Bronchial epithelial cell (primary cell): Measurements from ENCODE around the gene JARID2. TPM values are rescaled to one million over a fixed set of nuclear protein-coding genes. Genes with fewer than 3 reads are reported as not detected.

Experiments
- DNase-seq: peaks from one replicate; pipeline ENCODE4 v3.0.0-alpha.2; 2010; ENCODE audit warnings: low read depth
- FAIRE-seq: peaks from 2 replicates; lab custom pipeline; 2011; peaks lifted over from hg19 to GRCh38; lab: Jason Lieb, UNC
- H3K27me3 ChIP-seq: 2 replicates; pipeline ENCODE4 v1.5.1; 2011; ENCODE audit warnings: low read length; ENCODE audit not compliant: control insufficient read depth, insufficient read depth
- H3K36me3 ChIP-seq: 2 replicates; pipeline ENCODE4 v1.5.1; 2011; ENCODE audit warnings: low read length; ENCODE audit not compliant: control insufficient read depth, insufficient read depth
- H3K4me3 ChIP-seq: 2 replicates; pipeline ENCODE4 v1.5.1; 2011; ENCODE audit warnings: mild to moderate bottlenecking, low read depth, low read length, control low read depth
- CTCF ChIP-seq: IDR thresholded peaks from 2 replicates; pipeline ENCODE4 v1.5.1; 2011; ENCODE audit warnings: mild to moderate bottlenecking, moderate library complexity, low read length, control low read depth, inconsistent platforms; ENCODE audit not compliant: insufficient read depth, severe bottlenecking
- total RNA-seq: library from RNA; depleted of rRNA; stranded (reverse); fragments of >200 nt; gene quantifications from 2 replicates; pipeline ENCODE4 v1.2.1, GENCODE V29; 2014

The JARID2 gene
- total RNA-seq, 1 donor from 2014 or later: 29.2 TPM

GRCh38 chr6:15490242-15491100 lies 244.6 kb downstream of the JARID2 start:
- TF ChIP-seq CTCF: no peak
- H3K36me3 ChIP-seq: peaks cover 21% of the 10 kb centered on the region
- FAIRE-seq (no peak), DNase-seq (no peak)
- H3K4me3 ChIP-seq: no peak overlapping the region
- no peaks in the 10 kb centered on the region for H3K27me3 ChIP-seq

DNA sequence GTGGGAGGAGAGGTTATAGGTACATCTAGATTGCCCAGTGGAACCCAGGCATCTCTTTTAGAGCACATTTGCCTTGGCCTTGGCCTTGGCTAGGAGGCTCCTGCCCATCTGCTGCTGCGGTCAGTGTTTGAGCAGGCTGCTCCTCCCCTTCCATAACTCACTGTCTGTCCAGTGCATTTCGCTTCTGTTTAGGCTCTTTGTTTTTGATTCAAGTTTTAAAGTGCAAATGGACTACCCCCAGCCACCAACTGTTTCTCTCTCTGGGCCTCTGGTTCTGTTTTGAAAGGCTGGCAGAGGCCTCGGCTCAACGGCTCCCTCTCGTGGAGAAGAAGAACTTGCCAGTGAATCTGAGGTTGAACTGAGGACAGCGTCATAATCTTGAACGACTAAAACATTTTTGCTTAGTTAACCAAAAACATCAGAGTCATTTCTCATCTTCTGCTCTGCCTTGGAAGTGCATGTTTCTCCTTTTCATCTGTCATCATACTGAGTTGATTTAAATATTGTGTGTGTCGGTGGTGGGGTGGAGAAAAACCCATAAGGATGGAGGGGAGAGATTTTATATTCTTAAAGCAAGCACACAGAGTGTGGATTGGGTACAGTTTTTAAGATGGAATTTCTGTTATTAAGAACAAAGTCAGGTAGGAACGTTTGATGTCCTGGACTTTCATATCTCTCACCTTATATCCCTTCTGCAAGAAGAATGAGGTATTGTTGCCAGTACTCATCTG lies 245.6 kb downstream of the JARID2 start:
- FAIRE-seq (no peak), DNase-seq (peak; percentile 47)
- Histone ChIP-seq H3K27me3 (no peaks in the 10 kb centered on the region), H3K36me3 (peaks cover 23% of the 10 kb centered on the region), H3K4me3 (no peak overlapping the region)
- TF ChIP-seq CTCF: peak; percentile 89

DNA sequence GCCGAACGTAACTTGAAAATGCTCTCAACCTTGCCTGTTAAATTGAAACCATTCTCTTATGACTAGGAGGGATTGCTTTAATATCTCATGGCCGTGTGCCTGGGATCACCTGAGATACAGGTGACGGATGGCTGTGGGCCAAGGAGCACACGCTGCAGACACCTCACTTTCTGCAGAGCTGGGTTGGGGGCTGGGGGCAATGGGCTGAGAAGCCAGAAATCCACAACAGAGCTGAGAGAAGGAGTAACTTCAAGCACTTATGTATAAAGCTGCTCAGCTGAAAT lies 246.1 kb downstream of the JARID2 start:
- H3K27me3 ChIP-seq: no peaks in the 10 kb centered on the region
- DNase-seq (no peak), FAIRE-seq (no peak)
- H3K36me3 ChIP-seq: peaks cover 27% of the 10 kb centered on the region
- no peak overlapping the region for H3K4me3 ChIP-seq
- no peak for TF ChIP-seq CTCF

- no peak for FAIRE-seq
- H3K36me3 ChIP-seq: peaks cover 21% of the 10 kb centered on the region
- no peak for DNase-seq
- H3K27me3 ChIP-seq: no peaks in the 10 kb centered on the region
- no peak for TF ChIP-seq CTCF
- no peak overlapping the region for H3K4me3 ChIP-seq
Observed at GRCh38 chr6:15493437-15494168, 247.7 kb downstream of the JARID2 start.

DNA sequence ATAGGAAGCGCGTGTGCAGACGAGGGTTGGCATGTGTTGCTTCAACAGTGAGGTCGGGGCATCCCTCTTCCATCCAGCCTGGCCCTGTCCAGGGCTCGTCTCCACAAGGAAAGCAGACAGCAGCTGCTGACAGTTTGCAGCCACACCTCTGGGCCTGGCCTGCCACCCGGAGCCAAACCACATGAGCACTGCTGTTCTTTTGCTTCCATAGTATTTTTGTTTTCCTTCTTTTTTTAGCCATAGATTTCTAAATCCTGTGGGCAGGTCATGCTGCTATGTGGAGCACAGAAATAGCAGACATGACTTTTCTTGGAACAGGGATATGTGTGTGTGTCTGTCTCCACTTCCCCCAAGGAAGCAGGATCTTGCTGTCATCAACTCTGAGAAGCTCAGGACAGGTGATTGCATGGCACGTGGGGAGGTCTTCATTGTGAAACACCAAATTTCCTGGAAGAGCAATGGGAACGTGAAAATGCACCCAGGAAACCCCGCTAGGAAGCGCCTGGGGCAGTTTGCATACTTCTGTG lies 249.6 kb downstream of the JARID2 start:
- no peak overlapping the region for H3K4me3 ChIP-seq
- FAIRE-seq (no peak), DNase-seq (no peak)
- H3K27me3 ChIP-seq: no peaks in the 10 kb centered on the region
- peaks cover 28% of the 10 kb centered on the region for H3K36me3 ChIP-seq
- no peak for TF ChIP-seq CTCF
